Measurements from ENCODE around the gene PARD3.

The PARD3 gene

DNA sequence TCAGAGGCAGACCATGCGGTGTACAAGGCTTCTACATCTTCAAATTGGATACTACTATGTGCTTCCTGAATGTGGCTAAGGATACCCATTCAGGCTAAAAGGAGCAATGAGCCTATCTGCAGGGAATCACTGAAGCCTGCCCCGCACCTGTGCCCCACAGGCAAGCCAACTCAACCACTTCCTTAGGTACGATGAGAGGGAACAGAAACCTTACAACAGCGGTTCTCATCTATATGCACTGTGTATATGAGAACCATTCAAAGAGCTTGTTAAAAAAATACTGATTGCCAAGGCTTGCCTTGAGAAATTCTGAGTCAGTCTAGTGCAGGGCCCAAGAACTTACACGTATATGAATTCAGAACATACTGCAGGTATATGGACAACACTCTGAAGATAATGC is 679.6 kb downstream of the PARD3 start:
- Histone ChIP-seq H3K4me3 (ENCODE audit: insufficient read depth, low read length, poor library complexity, severe bottlenecking) (no peak overlapping the region), H3K27ac (ENCODE audit: low read depth, low read length) (no peak overlapping the region), H3F3A (ENCODE audit: insufficient read depth) (no peaks in the 10 kb centered on the region), H3K4me2 (ENCODE audit: low read depth, low read length, poor library complexity, severe bottlenecking) (no peak overlapping the region), H3K79me2 (ENCODE audit: insufficient read depth, low read length) (no peaks in the 10 kb centered on the region), H3K27me3 (ENCODE audit: low read length) (no peaks in the 10 kb centered on the region), H3K9me2 (replicated peaks; ENCODE audit: insufficient read depth, low read length) (no peaks in the 10 kb centered on the region), H3K36me3 (ENCODE audit: low read length) (no peaks in the 10 kb centered on the region), H4K20me1 (ENCODE audit: low read depth, low read length) (no peaks in the 10 kb centered on the region), H3K9me3 (ENCODE audit: insufficient read depth, low read length) (no peaks in the 10 kb centered on the region), H3K9ac (ENCODE audit: low read length) (no peak overlapping the region), H2AFZ (ENCODE audit: low read depth, low read length, severe bottlenecking) (no peak overlapping the region)
- TF ChIP-seq EZH2phosphoT487 (conservative IDR thresholded peaks at IDR 0.05; ENCODE audit: low read length), result no peak
- TF ChIP-seq, protein P1, sequence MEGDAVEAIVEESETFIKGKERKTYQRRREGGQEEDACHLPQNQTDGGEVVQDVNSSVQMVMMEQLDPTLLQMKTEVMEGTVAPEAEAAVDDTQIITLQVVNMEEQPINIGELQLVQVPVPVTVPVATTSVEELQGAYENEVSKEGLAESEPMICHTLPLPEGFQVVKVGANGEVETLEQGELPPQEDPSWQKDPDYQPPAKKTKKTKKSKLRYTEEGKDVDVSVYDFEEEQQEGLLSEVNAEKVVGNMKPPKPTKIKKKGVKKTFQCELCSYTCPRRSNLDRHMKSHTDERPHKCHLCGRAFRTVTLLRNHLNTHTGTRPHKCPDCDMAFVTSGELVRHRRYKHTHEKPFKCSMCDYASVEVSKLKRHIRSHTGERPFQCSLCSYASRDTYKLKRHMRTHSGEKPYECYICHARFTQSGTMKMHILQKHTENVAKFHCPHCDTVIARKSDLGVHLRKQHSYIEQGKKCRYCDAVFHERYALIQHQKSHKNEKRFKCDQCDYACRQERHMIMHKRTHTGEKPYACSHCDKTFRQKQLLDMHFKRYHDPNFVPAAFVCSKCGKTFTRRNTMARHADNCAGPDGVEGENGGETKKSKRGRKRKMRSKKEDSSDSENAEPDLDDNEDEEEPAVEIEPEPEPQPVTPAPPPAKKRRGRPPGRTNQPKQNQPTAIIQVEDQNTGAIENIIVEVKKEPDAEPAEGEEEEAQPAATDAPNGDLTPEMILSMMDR (IDR thresholded peaks at IDR 0.05; ENCODE audit: insufficient read depth, low read length, poor library complexity, severe bottlenecking), result no peak

DNA sequence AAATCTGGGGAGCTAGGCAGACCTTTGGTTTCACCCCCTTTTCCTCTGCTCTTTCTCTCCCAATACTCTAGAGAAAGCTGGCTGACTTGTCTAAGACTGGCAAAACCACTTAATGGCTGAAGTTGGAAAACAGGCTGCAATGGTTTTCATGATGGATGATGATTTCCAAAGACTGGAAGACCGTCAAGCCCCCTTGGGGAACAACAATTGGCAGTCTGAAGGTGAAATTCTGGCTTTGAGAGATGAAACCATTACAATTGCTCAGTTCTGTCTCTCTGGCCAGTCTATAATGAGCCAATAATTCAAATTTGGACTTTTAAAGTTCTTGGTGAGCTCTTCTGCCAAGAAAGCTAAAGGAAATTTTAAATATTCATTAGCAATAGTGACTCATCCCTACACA is 680.5 kb downstream of the PARD3 start:
- no peaks in the 10 kb centered on the region for H4K20me1 ChIP-seq (ENCODE audit: low read depth, low read length)
- no peaks in the 10 kb centered on the region for H3K36me3 ChIP-seq (ENCODE audit: low read length)
- no peak overlapping the region for H3K27ac ChIP-seq (ENCODE audit: low read depth, low read length)
- no peak overlapping the region for H3K4me2 ChIP-seq (ENCODE audit: low read depth, low read length, poor library complexity, severe bottlenecking)
- H3K27me3 ChIP-seq (ENCODE audit: low read length), result no peaks in the 10 kb centered on the region
- H3F3A ChIP-seq (ENCODE audit: insufficient read depth), result no peaks in the 10 kb centered on the region
- H3K9me3 ChIP-seq (ENCODE audit: insufficient read depth, low read length), result no peaks in the 10 kb centered on the region
- no peaks in the 10 kb centered on the region for H3K79me2 ChIP-seq (ENCODE audit: insufficient read depth, low read length)
- TF ChIP-seq EZH2phosphoT487 (conservative IDR thresholded peaks at IDR 0.05; ENCODE audit: low read length), result no peak
- TF ChIP-seq, protein P1 (IDR thresholded peaks at IDR 0.05; ENCODE audit: insufficient read depth, low read length, poor library complexity, severe bottlenecking), result no peak
- H3K9me2 ChIP-seq (replicated peaks; ENCODE audit: insufficient read depth, low read length), result no peaks in the 10 kb centered on the region
- H2AFZ ChIP-seq (ENCODE audit: low read depth, low read length, severe bottlenecking), result no peak overlapping the region
- no peak overlapping the region for H3K9ac ChIP-seq (ENCODE audit: low read length)
- H3K4me3 ChIP-seq (ENCODE audit: insufficient read depth, low read length, poor library complexity, severe bottlenecking), result no peak overlapping the region

DNA sequence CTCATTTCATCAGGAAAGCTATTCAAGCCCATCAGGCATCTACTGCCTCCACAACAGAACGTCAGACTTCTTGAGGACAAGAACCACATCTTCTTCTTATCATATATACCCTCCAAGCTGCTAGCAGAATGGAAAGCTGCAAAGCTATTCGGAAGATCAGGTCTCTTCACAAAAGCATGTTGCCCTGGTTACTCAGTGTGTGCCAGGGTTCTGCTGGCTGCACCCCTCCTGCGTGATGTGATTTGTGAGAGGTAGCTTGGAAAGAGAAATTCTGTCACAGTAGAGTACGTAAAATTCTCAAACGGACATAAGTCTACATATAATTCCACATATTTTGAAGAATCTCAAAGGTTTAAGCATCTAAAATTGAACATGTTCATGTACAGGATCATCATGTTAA is 681.7 kb downstream of the PARD3 start:
- Histone ChIP-seq H3K79me2 (ENCODE audit: insufficient read depth, low read length) (no peaks in the 10 kb centered on the region), H4K20me1 (ENCODE audit: low read depth, low read length) (no peaks in the 10 kb centered on the region), H3K27ac (ENCODE audit: low read depth, low read length) (no peak overlapping the region), H3K9me3 (ENCODE audit: insufficient read depth, low read length) (no peaks in the 10 kb centered on the region), H3K9me2 (replicated peaks; ENCODE audit: insufficient read depth, low read length) (no peaks in the 10 kb centered on the region), H3K36me3 (ENCODE audit: low read length) (no peaks in the 10 kb centered on the region), H3K4me3 (ENCODE audit: insufficient read depth, low read length, poor library complexity, severe bottlenecking) (no peak overlapping the region), H3K4me2 (ENCODE audit: low read depth, low read length, poor library complexity, severe bottlenecking) (no peak overlapping the region), H2AFZ (ENCODE audit: low read depth, low read length, severe bottlenecking) (no peak overlapping the region), H3K9ac (ENCODE audit: low read length) (no peak overlapping the region), H3K27me3 (ENCODE audit: low read length) (no peaks in the 10 kb centered on the region), H3F3A (ENCODE audit: insufficient read depth) (no peaks in the 10 kb centered on the region)
- TF ChIP-seq EZH2phosphoT487 (conservative IDR thresholded peaks at IDR 0.05; ENCODE audit: low read length), result no peak
- TF ChIP-seq, protein P1 (IDR thresholded peaks at IDR 0.05; ENCODE audit: insufficient read depth, low read length, poor library complexity, severe bottlenecking), result no peak
